Effector CD8-positive, alpha-beta T cell (primary cell): ENCODE data around the gene MYOF.
"Not testable (repeated sequence)": the region's sequence is repeated elsewhere in the genome, so short reads cannot be mapped to it uniquely, and the experiment has no call there.

Experiments
- DNase-seq: peaks from one replicate; lab custom pipeline; 2025; lab: John Stamatoyannopoulos, UW

Gene MYOF

GRCh38 chr10:93344691-93345090, 137.4 kb downstream of the MYOF start:
- DNase-seq = no peak

DNA sequence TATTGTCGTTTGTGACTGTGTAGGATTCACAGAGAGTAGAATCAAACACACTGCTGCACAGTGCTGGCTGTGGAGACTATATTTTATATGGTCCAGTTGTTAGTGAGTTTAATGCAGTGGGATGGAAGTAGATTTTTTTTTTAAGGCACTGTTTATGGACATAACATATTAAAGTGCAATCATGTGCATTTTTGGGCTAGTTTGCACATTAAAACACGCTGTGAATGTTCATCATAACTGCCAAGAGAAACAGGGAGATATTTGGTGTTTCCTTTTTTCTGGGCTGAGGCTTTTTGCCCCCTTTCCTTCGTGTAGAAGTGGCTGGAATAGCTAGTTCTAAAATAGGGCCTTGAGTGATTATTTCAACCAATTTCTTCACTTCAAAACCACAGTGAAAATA, 139.2 kb downstream of the MYOF start:
- DNase-seq = no peak

DNA sequence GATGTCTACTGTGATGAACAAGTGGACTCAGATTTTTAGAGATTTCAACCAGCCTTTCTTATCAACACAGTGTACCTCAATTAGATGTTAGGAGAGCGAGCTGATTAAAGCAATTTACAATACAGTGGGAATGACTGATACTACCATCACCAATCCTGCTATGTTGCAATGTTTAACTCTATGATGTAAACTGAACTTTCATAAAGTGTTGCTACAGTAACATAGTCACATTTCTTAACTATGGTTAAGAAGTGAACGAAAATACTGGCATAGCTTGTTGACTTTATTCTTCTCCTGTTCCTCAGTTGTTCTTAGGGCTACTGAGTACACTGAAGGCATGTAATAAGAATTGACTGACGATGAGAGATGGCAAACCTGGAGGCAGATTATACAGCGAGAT, 139.8 kb downstream of the MYOF start:
- DNase-seq = no peak

DNA sequence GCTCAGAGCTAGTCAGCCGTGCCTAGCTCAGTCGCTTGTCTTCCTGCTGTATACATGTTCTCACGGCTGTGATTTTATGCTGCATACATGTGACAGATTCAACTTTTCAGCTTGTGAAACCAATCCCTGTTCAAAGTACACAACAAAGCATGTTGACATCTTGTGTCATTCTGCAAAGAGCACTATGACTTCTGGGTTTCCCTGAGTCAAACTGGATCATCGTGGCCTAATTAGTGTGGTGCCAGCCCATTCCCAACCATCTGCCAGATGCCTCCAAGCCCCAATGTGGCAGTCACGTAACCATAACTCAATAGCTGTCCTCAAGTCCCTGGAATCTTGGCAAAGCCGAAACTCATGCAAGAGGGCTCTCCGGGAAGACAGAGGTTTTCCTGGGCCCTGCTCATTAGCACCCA, 144.8 kb downstream of the MYOF start:
- no peak for DNase-seq

- no peak for DNase-seq
Observed at GRCh38 chr10:93336678-93337077, 145.5 kb downstream of the MYOF start.

DNA sequence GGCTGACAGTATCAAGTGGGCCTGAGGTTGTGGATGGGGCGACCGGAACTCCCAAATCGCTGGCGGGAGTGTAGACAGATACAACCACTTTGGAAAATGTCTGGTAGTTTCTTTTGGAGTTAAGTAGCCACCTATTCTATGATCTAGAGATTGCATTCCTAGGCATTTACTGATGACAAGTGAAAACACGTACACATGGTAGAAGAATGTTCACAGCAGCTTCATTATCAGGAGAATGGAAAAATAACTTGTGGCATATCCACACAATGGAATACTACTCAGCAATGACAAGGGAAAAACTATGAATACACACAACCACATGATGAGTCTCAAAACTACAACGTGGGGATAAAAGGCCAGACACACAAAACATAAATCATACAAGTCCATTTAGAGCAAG, 146.0 kb downstream of the MYOF start:
- no peak for DNase-seq

GRCh38 chr10:93334901-93335327, 147.2 kb downstream of the MYOF start:
- DNase-seq = no peak

GRCh38 chr10:93334181-93334580, 148.0 kb downstream of the MYOF start:
- DNase-seq = no peak

DNA sequence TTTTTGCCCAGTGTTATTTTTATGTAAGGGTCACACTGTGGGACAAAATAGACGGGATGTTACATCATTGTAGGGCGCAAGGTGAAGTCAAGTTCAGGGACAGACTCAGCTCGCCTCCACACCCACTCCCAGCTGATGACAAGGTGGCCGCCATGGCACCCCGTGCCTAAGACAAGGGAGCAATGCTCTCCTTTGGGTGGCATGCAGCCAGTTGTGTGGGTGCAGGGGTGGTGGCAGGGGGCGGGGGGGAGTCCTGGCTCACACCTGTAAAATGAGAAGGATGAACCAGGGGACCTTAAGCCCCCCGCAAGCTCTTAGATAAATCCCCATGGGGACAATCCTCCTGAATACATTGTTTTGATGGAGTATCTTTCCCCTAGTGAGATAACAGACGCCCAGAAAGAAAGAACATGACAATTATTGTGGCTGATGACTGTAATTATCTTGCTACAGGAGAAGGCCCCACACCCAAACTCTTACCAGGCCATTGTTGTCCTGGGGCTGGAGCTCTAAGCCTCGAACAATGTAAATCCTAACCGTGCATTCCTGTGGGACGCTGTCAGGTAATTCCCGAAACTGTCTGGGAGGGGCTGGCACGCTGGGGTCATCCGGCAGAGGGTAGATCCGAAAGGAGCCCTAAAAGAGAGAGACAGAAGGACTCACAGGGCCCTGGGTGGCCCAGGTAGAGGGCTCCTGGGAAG, 148.7 kb downstream of the MYOF start:
- DNase-seq = no peak

DNA sequence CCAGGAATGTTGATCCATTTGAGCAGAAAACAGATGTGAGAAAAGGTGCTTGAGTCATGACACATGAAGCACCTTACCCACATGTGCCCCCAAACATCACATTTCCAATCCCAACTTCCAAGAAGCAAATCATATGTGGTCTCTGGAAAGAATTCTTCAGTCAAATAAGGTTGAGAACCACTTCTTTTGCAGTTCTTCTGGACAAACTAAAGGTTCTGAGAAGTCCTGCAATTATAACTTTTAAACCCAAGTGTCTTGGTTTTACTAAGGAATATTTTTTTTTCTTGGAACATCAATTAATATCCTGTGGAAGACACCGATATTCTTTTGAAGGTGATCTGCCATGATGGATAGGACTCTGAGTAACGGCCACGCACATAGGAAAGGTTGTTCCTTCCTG, 151.3 kb downstream of the MYOF start:
- DNase-seq = no peak

GRCh38 chr10:93319896-93320295, 162.2 kb downstream of the MYOF start:
- DNase-seq = no peak

- DNase-seq = no peak
Observed at GRCh38 chr10:93319096-93319495, 163.0 kb downstream of the MYOF start.

GRCh38 chr10:93315246-93315645, 166.9 kb downstream of the MYOF start:
- DNase-seq = no peak

GRCh38 chr10:93314656-93315055, 167.5 kb downstream of the MYOF start:
- not testable (repeated sequence) for DNase-seq

DNA sequence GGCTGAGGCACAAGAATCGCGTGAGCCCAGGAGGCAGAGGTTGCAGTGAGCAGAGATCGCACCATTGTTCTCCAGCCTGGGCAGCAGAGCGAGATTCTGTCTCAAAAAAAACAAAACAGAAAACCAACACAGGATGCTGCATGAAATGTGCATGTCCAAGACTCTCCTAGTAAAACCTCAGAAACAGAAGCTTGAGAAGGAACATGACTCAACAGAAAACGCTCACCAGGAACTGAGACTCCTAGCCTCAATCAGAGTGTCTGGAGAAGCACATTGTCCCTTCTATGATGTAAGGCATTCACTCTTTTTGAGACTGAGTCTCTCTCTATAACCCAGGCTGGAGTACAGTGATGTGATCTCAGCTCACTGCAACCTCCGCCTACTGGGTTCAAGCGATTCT, 168.3 kb downstream of the MYOF start:
- no peak for DNase-seq

DNA sequence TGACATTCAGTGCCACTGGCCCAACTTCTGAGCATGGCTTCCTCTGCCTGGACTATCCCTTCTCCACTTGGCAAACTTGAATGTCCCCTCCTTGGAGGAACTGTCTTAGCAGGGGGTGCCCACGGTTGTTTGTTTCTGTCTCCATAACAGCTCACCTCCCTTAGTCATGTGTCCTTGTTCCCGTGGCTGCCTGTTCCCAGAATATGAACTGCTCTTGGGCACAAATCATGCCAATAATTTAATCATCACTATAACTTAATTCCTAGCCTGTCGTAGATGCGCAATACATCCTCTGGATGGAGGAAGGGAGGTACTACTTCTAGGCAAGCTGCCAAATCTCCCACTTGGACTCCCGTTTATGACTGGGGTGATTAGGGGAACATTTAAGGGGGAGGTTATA, 173.1 kb downstream of the MYOF start:
- no peak for DNase-seq

DNA sequence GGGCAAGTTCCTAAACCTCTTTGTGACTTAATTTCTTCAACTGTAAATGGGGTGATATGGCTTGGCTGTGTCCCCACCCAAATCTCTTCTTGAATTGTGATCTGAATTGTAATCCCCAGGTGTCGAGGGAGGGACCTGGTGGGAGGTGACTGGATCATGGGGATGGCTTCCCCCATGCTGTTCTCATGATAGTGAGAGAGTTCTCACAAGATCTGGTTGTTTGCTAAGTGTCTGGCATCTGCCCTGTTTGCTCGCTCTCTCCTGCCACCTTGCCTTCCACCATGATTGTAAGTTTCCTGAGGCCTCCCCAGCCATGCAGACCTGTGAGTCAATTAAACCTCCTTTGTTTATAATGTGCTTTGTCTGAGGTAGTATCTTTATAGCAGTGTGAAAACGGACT, 177.0 kb downstream of the MYOF start:
- no peak for DNase-seq

DNA sequence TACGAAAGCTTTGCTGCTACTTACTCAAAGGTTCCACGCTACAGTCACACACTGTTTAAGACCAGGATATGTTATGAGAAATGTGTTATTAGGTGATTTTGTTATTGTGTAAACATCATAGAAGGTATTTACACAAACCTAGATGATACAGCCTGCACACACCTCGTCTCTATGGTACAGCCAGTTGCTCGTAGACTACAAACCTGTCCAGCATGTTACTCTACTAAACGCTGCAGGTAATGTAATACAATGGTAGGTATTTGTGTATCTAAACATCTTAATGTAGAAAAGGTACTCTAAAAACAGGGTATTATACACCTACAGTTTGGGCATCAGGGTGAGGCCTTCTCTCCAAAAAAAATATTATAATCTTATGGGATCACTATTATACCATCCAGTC, 181.2 kb downstream of the MYOF start:
- no peak for DNase-seq

DNA sequence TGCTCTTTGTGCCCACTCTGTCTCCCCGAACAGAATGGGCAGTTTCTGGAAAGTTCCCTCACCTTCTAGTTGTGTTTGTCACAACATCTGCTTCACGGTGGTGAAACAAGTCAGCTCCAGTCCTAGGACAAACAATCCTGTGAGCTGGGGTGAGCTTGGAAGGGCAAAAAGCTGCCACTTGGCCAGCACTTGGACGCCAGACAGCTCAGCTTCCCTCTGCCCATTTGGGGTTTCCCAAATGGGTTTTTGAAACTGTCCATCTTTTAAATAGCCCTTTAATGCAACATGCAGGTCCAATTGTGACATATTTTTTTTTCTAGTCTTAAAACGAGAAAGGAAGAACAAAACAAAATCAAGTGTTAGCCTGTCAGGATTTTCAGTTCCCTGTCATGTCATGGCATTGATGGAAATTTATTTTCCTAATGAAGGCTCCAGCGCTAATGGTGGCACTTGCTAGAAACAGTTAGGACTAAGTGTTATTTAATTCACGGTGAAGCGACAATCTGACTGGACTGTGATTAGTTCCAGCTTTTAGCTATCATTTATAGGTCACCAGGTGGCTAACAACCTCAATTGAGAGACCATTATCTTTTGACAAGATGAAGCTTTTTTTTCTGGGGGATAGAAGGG, 181.7 kb downstream of the MYOF start:
- DNase-seq = no peak

DNA sequence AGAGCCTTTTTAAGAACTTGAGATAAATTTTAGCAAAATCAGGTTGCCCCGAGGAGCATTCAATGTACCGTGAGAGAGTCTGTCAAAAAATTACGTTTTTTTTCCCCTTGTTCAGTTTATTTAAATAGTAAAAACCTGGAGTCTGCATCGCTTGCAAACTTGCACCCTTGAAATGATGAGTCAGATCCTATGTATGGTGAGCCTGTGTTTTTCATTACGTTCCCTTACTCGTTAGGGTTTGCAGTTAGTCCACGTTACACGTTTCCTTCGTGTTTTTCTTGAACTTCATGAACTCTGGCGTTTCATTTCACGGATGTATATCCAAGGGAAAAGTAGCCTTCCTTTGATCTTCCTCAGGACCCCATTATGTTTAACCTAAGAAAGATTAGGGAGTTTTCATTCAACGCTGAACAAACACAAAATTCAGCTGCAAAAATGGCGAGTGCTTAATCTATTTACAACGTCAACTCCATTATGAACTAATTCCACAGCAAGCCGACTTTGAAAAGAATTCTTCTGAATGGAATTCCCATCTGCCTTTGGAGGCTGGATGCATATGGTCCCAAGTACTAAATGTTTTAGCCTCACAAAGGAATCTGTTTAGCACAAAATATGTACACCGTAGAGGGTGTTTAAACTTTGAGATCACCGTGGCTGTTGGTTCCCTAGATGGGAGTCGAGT, 182.4 kb downstream of the MYOF start:
- no peak for DNase-seq

DNA sequence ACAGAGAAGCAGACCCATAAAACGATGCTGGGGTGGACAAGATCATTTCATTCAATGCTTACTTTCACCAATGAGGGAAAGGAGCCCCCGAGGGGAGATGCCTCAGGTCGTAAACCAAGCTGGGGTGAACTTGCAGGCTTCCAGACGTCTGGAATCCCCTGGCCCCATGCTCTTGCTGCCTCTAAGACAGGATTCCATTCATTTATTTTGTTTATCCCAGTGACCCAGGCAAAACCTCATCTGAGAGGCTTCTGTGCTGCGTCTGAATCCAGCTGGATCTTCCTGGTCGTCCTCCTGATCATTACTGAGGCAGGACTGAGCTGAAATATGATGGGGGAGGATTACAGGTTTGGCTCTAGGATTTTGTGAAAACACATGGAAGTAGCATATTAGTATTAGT, 182.9 kb downstream of the MYOF start:
- DNase-seq = no peak

DNA sequence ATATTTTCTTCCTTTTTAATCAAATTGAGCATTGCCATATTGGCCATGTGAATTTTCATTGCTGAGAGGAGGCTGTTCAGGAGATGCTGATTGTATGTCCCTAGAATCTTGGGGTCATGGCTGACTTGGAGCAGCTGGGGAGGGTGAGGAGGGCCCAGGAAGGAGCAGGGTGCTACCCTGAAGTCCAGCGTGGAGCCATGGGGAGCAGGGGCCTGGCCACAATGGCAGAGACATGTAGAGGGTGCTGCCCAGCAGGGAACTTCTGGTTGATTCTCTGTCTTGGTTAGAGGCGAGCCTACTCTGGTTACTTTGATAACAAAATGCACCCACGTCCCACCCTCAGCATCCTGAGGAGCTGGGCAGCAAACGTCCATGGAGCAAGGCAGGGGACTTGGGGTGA, 186.0 kb downstream of the MYOF start:
- no peak for DNase-seq

- no peak for DNase-seq
Observed at GRCh38 chr10:93293999-93294398, 188.1 kb downstream of the MYOF start.
